Fibroblast of mammary gland (primary cell): ENCODE data around the gene RPL34.
"Not testable (repeated sequence)": the region's sequence is repeated elsewhere in the genome, so short reads cannot be mapped to it uniquely, and the experiment has no call there.

Experiments
- DNase-seq: peaks from one replicate; pipeline ENCODE4 v3.0.0-alpha.2; 2010; ENCODE audit warnings: low read depth
- H3K4me3 ChIP-seq: 2 replicates; pipeline ENCODE4 v1.5.1; 2011; ENCODE audit warnings: low read depth, mild to moderate bottlenecking, low read length, moderate library complexity; ENCODE audit not compliant: control insufficient read depth
- TF ChIP-seq, protein P1 (sequence below): conservative IDR thresholded peaks from 2 replicates; pipeline ENCODE4 v1.5.1; 2011; ENCODE audit warnings: low read depth, low read length, inconsistent platforms; ENCODE audit not compliant: control insufficient read depth, insufficient read depth

RPL34 gene

DNA sequence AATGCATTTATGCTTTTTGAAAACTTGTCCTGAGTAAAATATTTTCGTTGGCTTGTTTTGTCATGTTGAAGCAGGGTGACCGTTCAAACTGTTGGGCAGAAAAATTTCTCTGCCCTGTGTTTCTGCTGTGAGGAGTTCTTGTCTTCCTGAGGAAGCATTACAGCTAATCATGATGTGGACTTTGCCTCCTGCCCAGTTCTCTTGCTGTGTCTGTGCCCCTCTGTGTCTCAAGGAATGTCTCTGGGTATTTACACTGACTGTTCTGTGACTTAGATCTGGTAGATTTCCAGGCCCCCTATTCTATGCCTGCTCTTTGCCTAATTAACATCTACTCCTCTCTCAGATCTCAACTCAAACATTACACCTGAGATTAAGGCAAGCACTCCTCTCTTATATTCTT, 30.4 kb upstream of the RPL34 start:
- TF ChIP-seq, protein P1, sequence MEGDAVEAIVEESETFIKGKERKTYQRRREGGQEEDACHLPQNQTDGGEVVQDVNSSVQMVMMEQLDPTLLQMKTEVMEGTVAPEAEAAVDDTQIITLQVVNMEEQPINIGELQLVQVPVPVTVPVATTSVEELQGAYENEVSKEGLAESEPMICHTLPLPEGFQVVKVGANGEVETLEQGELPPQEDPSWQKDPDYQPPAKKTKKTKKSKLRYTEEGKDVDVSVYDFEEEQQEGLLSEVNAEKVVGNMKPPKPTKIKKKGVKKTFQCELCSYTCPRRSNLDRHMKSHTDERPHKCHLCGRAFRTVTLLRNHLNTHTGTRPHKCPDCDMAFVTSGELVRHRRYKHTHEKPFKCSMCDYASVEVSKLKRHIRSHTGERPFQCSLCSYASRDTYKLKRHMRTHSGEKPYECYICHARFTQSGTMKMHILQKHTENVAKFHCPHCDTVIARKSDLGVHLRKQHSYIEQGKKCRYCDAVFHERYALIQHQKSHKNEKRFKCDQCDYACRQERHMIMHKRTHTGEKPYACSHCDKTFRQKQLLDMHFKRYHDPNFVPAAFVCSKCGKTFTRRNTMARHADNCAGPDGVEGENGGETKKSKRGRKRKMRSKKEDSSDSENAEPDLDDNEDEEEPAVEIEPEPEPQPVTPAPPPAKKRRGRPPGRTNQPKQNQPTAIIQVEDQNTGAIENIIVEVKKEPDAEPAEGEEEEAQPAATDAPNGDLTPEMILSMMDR: no peak
- DNase-seq: no peak
- no peak overlapping the region for H3K4me3 ChIP-seq

DNA sequence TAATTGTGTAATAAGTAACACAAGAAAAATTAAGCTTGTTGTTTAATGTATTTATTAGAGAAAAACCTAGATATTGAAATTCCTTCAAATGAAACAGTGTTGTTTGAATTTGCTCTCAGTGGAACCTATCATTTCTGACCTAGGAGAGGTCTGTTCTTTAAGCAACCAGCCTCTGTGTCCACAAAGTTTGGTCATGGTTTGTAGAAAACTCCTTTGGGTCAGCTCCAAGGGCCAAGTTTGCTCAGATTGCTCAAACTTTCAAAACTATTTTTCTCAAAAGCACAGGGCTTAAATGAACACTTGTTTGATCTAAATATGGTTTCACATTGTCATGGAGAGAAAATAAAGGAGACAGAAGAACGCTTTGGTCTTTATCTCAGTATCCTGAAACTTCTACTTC, 29.6 kb upstream of the RPL34 start:
- TF ChIP-seq, protein P1: no peak
- peak; percentile 21 for DNase-seq
- no peak overlapping the region for H3K4me3 ChIP-seq

DNA sequence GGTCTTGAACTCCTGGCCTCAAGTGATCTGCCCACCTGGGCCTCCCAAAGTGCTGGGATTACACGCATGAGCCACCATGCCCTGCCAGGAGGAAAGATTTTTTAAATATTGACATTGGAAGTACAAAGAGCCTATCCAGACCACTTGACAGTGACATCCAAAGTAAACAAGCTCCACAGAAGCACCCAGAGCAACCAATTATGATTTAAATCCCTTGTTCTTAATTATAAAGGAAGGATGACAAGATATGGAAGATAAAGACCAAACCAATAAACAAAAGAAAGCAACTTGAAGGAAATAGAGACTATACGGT, 27.7 kb upstream of the RPL34 start:
- no peak for DNase-seq
- TF ChIP-seq, protein P1: no peak
- no peak overlapping the region for H3K4me3 ChIP-seq

DNA sequence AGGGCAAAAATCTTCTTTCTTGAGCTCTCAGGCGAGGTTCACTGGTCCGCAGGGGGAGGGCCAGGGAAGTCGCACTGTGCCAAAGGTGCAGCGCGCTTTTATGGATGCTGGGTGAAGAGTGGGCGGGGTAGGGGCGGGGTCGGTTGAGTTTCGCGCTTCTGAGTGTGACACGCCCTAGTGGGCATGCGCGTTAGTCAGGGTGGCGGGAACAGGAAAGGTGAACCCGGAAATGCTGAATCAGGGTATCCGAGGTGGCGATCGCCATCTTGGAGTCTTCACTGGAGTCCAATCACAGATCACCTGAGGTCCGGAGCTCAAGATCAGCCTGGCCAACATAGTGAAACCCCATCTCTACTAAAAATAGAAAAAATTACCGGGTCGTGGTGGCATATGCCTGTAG, 26.1 kb upstream of the RPL34 start:
- H3K4me3 ChIP-seq, DNase-seq: not testable (repeated sequence)

DNA sequence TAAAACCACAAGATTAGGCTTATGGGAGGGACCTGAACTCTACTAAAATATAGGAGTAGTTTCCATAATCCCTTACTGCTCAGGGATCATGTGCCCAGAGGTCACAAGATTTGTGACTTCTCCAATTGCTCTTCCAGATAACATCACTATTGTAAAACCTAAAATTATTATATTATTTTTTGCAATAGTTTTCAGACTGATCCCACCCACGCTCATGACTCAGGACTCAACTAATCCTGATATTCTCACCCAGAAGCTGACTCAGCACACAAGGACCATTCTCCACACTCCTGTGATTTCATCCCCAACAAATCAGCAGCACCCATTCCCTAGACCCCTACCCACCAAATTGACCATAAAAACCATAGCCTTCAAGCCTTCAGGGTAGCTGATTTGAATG, 24.0 kb upstream of the RPL34 start:
- DNase-seq: peak; percentile 63
- TF ChIP-seq, protein P1: no peak
- no peak overlapping the region for H3K4me3 ChIP-seq

DNA sequence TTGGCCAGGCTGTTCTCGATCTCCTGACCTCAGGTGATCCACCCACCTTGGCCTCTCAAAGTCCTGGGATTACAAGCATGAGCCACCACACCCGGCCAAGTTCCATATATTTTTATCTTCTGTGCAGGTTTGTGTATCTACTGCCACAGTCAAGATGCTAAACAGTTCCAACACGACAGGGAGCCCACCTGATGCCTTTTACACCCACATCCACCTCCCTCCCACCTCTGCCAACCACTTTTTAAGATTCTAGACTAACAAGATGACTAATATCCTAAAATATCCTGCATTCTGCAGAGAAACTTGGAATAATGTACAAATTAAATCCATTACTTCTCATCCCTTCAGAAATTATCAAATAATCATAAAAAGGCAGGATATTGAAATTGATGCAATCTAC, 19.3 kb upstream of the RPL34 start:
- TF ChIP-seq, protein P1: no peak
- H3K4me3 ChIP-seq: no peak overlapping the region
- DNase-seq: no peak

DNA sequence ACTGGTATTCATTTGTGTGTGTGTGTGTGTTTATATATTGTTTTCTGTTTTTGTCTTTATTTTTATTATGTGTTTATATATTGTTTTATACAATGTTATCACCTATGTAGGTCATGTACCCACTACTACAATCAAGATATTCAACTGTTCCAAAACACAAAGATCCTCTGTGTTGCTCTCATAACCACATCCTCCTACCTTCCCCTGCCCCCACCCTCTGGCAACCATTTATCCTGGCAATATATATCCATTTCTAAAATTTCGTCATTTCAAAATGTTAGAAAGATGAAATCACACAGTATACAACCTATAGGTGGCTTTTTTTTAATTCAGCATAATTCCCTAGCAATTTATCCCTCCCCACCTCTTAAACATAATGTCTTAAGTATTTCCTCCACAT, 18.8 kb upstream of the RPL34 start:
- H3K4me3 ChIP-seq: no peak overlapping the region
- DNase-seq: no peak
- TF ChIP-seq, protein P1: no peak
